Neural cell (in vitro differentiated cells): ENCODE measurements around the gene EYS. TPM values are rescaled to one million over a fixed set of nuclear protein-coding genes. Genes with fewer than 3 reads are reported as not detected.

Source experiments
- H2AFZ ChIP-seq: fragments of 200-600, 300-800 bp; sonication (generic), shearing (Covaris generic); 2 replicates; pipeline ENCODE4 v1.6.0; 2014; ENCODE audit warnings: low read depth, mild to moderate bottlenecking, antibody characterized with exemption, low read length, moderate library complexity
- H3F3A ChIP-seq: fragments of 200-600 bp; shearing (Covaris generic); 2 replicates; pipeline ENCODE4 v1.6.1; 2016; ENCODE audit warnings: mild to moderate bottlenecking, moderate library complexity, mixed read lengths, antibody characterized with exemption, low read length; ENCODE audit not compliant: insufficient read depth, poor library complexity, severe bottlenecking
- H3K27ac ChIP-seq: fragments of 200-600, 300-800 bp; sonication (generic), shearing (Covaris generic); 2 replicates; pipeline ENCODE4 v1.5.1; 2014; ENCODE audit warnings: mild to moderate bottlenecking, low read length, moderate library complexity
- H3K27me3 ChIP-seq: fragments of 300-800, 200-600 bp; sonication (generic), shearing (Covaris generic); 2 replicates; pipeline ENCODE4 v1.6.0; 2014; ENCODE audit warnings: mild to moderate bottlenecking, low read depth, low read length, moderate library complexity; ENCODE audit not compliant: insufficient read depth
- H3K36me3 ChIP-seq: fragments of 300-800, 200-600 bp; sonication (generic), shearing (Covaris generic); 2 replicates; pipeline ENCODE4 v1.5.1; 2014; ENCODE audit warnings: mild to moderate bottlenecking, antibody characterized with exemption, low read length, moderate library complexity; ENCODE audit not compliant: insufficient read depth
- H3K4me2 ChIP-seq: fragments of 300-800, 200-600 bp; sonication (generic), shearing (Covaris generic); 2 replicates; pipeline ENCODE4 v1.6.0; 2014; ENCODE audit warnings: mild to moderate bottlenecking, low read length
- H3K4me3 ChIP-seq: fragments of 300-800, 200-600 bp; sonication (generic), shearing (Covaris generic); 2 replicates; pipeline ENCODE4 v1.5.1; 2014; ENCODE audit warnings: mild to moderate bottlenecking, low read length, moderate library complexity
- H3K79me2 ChIP-seq: fragments of 200-600 bp; shearing (Covaris generic); replicated peaks from 2 replicates; pipeline ENCODE4 v1.6.0; 2014; ENCODE audit warnings: mild to moderate bottlenecking, low read length, moderate library complexity; ENCODE audit not compliant: insufficient read depth
- H3K9ac ChIP-seq: fragments of 300-800, 200-600 bp; sonication (generic), shearing (Covaris generic); 2 replicates; pipeline ENCODE4 v1.6.1; 2016; ENCODE audit warnings: mild to moderate bottlenecking, low read length, mixed read lengths
- H3K9me2 ChIP-seq: fragments of 200-600 bp; shearing (Covaris generic); 2 replicates; pipeline ENCODE4 v1.6.1; 2016; ENCODE audit warnings: mild to moderate bottlenecking, low read length, mixed read lengths; ENCODE audit not compliant: insufficient read depth
- H3K9me3 ChIP-seq: fragments of 200-600, 300-800 bp; sonication (generic), shearing (Covaris generic); 2 replicates; pipeline ENCODE4 v1.6.1; 2016; ENCODE audit warnings: mild to moderate bottlenecking, mixed run types, low read length, moderate library complexity, mixed read lengths
- H4K20me1 ChIP-seq: fragments of 200-600 bp; shearing (Covaris generic); 2 replicates; pipeline ENCODE4 v1.6.1; 2016; ENCODE audit warnings: mild to moderate bottlenecking, mixed run types; ENCODE audit not compliant: insufficient read depth
- CTCF ChIP-seq: fragments of 450-650 bp; IDR thresholded peaks from 2 replicates; pipeline ENCODE4 v1.5.1; 2014; ENCODE audit warnings: antibody characterized with exemption, mild to moderate bottlenecking, moderate library complexity; ENCODE audit not compliant: poor library complexity, severe bottlenecking
- EP300 ChIP-seq: fragments of 450-650 bp; conservative IDR thresholded peaks from 2 replicates; pipeline ENCODE4 v1.6.1; 2014; ENCODE audit warnings: antibody characterized with exemption, mild to moderate bottlenecking, moderate library complexity; ENCODE audit not compliant: poor library complexity, severe bottlenecking
- EZH2 ChIP-seq: fragments of 200-600, 300-800 bp; shearing (Covaris generic), sonication (generic); IDR thresholded peaks from 2 replicates; pipeline ENCODE4 v1.6.1; 2014; ENCODE audit warnings: antibody characterized with exemption, low read length, borderline replicate concordance, mild to moderate bottlenecking; ENCODE audit not compliant: insufficient read depth, poor library complexity, severe bottlenecking
- MXI1 ChIP-seq: fragments of 450-650 bp; conservative IDR thresholded peaks from 2 replicates; pipeline ENCODE4 v1.6.1; 2014; ENCODE audit warnings: antibody characterized with exemption, mild to moderate bottlenecking; ENCODE audit not compliant: poor library complexity, severe bottlenecking
- POLR2AphosphoS5 ChIP-seq: IDR thresholded peaks from 2 replicates; pipeline ENCODE4 v1.6.1; 2012
- RAD21 ChIP-seq: fragments of 450-650 bp; conservative IDR thresholded peaks from 2 replicates; pipeline ENCODE4 v1.6.1; 2014; ENCODE audit warnings: antibody characterized with exemption, mild to moderate bottlenecking, moderate library complexity
- SMC3 ChIP-seq: fragments of 450-650 bp; conservative IDR thresholded peaks from 2 replicates; pipeline ENCODE4 v1.6.1; 2014; ENCODE audit warnings: antibody characterized with exemption, mild to moderate bottlenecking, moderate library complexity; ENCODE audit not compliant: poor library complexity
- TAF1 ChIP-seq: IDR thresholded peaks from 2 replicates; pipeline ENCODE4 v1.6.1; 2012; ENCODE audit warnings: low read depth
- polyA plus RNA-seq: library from polyadenylated mRNA; depleted of rRNA; stranded (reverse); fragments of >200 nt; gene quantifications from 2 replicates; pipeline ENCODE4 v1.2.3, GENCODE V29; 2014
- TF ChIP-seq, protein P1 (sequence below): IDR thresholded peaks from 2 replicates; pipeline ENCODE4 v1.6.1; 2012; ENCODE audit warnings: borderline replicate concordance

Gene EYS
- polyA plus RNA-seq, 1 donor from 2014 or later: 0.38 TPM

DNA sequence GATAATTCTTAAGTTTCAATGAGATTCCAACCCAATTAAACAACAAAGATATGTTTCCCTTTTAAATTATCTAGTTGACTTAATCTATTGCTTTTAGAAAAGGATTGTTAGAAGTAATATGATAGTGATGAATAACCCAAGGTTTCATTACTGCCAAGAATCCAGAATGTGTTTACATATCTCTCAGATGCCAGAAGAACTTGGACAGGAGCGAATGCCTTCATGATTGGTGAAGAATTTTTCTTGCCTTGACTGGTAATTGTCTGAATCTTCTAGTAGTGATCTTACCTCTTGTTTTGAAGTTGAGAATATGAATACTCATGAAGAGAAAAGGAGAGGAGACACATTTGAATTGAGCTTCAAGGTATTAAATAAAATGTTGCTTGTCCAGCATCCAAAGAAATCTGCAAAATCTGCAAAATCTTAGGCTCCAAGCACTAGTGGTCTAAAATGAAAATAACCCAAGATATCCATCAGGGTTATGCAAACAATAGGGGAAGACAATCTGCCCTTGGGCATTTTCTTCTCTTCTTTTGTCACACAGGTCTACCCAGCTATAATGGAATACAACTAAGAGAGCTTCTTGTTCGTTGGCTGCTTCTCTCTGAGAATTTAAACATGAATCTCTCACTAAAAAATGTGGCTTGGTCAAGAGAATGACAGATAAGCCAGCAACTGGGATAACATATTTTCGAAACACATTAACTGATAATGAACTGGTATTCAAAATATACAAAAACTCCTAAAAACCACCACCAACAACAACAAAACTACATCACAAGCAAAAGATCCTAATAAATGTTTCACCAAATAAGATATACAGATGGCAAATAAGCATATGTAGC, 928.9 kb downstream of the EYS start:
- Histone ChIP-seq H3K27me3 (no peaks in the 10 kb centered on the region), H3K9ac (no peak overlapping the region), H3K9me3 (no peaks in the 10 kb centered on the region)

GRCh38 chr6:64776359-64776758, 930.7 kb downstream of the EYS start:
- Histone ChIP-seq H3K4me3 (no peak overlapping the region), H3K4me2 (no peak overlapping the region), H3K9me3 (no peaks in the 10 kb centered on the region), H3K27me3 (no peaks in the 10 kb centered on the region), H2AFZ (no peak overlapping the region), H3K27ac (no peak overlapping the region), H3F3A (no peaks in the 10 kb centered on the region), H4K20me1 (no peaks in the 10 kb centered on the region), H3K79me2 (no peaks in the 10 kb centered on the region), H3K9me2 (no peaks in the 10 kb centered on the region), H3K36me3 (no peaks in the 10 kb centered on the region), H3K9ac (no peak overlapping the region)
- TF ChIP-seq MXI1 (no peak), EZH2 (no peak), CTCF (no peak), RAD21 (no peak), SMC3 (no peak), EP300 (no peak), POLR2AphosphoS5 (no peak), TAF1 (no peak)
- TF ChIP-seq, protein P1, sequence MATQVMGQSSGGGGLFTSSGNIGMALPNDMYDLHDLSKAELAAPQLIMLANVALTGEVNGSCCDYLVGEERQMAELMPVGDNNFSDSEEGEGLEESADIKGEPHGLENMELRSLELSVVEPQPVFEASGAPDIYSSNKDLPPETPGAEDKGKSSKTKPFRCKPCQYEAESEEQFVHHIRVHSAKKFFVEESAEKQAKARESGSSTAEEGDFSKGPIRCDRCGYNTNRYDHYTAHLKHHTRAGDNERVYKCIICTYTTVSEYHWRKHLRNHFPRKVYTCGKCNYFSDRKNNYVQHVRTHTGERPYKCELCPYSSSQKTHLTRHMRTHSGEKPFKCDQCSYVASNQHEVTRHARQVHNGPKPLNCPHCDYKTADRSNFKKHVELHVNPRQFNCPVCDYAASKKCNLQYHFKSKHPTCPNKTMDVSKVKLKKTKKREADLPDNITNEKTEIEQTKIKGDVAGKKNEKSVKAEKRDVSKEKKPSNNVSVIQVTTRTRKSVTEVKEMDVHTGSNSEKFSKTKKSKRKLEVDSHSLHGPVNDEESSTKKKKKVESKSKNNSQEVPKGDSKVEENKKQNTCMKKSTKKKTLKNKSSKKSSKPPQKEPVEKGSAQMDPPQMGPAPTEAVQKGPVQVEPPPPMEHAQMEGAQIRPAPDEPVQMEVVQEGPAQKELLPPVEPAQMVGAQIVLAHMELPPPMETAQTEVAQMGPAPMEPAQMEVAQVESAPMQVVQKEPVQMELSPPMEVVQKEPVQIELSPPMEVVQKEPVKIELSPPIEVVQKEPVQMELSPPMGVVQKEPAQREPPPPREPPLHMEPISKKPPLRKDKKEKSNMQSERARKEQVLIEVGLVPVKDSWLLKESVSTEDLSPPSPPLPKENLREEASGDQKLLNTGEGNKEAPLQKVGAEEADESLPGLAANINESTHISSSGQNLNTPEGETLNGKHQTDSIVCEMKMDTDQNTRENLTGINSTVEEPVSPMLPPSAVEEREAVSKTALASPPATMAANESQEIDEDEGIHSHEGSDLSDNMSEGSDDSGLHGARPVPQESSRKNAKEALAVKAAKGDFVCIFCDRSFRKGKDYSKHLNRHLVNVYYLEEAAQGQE: no peak

More for the DNA sequence above, 928.9 kb downstream of the EYS start:
- no peaks in the 10 kb centered on the region for H4K20me1 ChIP-seq
- no peak overlapping the region for H3K27ac ChIP-seq
- H3K79me2 ChIP-seq: no peaks in the 10 kb centered on the region
- no peak overlapping the region for H3K4me2 ChIP-seq
- H3F3A ChIP-seq: no peaks in the 10 kb centered on the region
- TF ChIP-seq MXI1 (no peak), RAD21 (no peak), CTCF (no peak), POLR2AphosphoS5 (no peak)
- no peak overlapping the region for H3K4me3 ChIP-seq
- H3K36me3 ChIP-seq: no peaks in the 10 kb centered on the region
- H2AFZ ChIP-seq: no peak overlapping the region
- H3K9me2 ChIP-seq: no peaks in the 10 kb centered on the region
